GM18520 (cell line): ENCODE data around the gene TAF4.

Experiments
- ATAC-seq: cut with Tn5 transposase; IDR thresholded peaks from one replicate; pipeline ENCODE4 v1.9.1; 2021; ENCODE audit not compliant: unreplicated experiment

TAF4 gene

GRCh38 chr20:61968036-61968810 lies 97.5 kb downstream of the TAF4 start:
- no peak for ATAC-seq

- ATAC-seq: no peak
Observed at GRCh38 chr20:61967300-61967699, 98.4 kb downstream of the TAF4 start.

GRCh38 chr20:61966492-61967244 lies 99.0 kb downstream of the TAF4 start:
- no peak for ATAC-seq

GRCh38 chr20:61965606-61966491 lies 99.8 kb downstream of the TAF4 start:
- ATAC-seq: no peak

GRCh38 chr20:61964675-61965605 lies 100.7 kb downstream of the TAF4 start:
- no peak for ATAC-seq

- no peak for ATAC-seq
Observed at GRCh38 chr20:61963885-61964674, 101.6 kb downstream of the TAF4 start.

- no peak for ATAC-seq
Observed at GRCh38 chr20:61963149-61963548, 102.5 kb downstream of the TAF4 start.

- no peak for ATAC-seq
Observed at GRCh38 chr20:61960836-61961235, 104.8 kb downstream of the TAF4 start.

GRCh38 chr20:61958773-61959700 lies 106.6 kb downstream of the TAF4 start:
- no peak for ATAC-seq

- ATAC-seq: no peak
Observed at GRCh38 chr20:61957961-61958715, 107.5 kb downstream of the TAF4 start.

- ATAC-seq: no peak
Observed at GRCh38 chr20:61956396-61957342, 109.0 kb downstream of the TAF4 start.

- ATAC-seq: no peak
Observed at GRCh38 chr20:61955668-61956395, 109.8 kb downstream of the TAF4 start.

GRCh38 chr20:61954276-61955021 lies 111.2 kb downstream of the TAF4 start:
- ATAC-seq: no peak

GRCh38 chr20:61953037-61954021 lies 112.4 kb downstream of the TAF4 start:
- no peak for ATAC-seq
